HL-60 (cell line): Measurements from ENCODE around the gene OR2T10.

ENCODE experiments used
- DNase-seq, 2 experiments: peaks; one replicate each; pipeline ENCODE4 v3.0.0-alpha.2; 2010 to 2020; ENCODE audit warnings: low read depth in 1 of 2, low spot score in 1 of 2
- H3K27ac ChIP-seq: fragments of 250-450 bp; sonication (Bioruptor Pico); replicated peaks from 2 replicates; pipeline ENCODE4 v1.5.1; 2020; ENCODE audit warnings: mild to moderate bottlenecking, moderate library complexity
- H3K27me3 ChIP-seq: fragments of 250-450 bp; sonication (Bioruptor Pico); 2 replicates; pipeline ENCODE4 v1.5.1; 2021; ENCODE audit warnings: mild to moderate bottlenecking, moderate library complexity; ENCODE audit not compliant: insufficient read depth, poor library complexity, severe bottlenecking
- H3K4me3 ChIP-seq: replicated peaks from 2 replicates; pipeline ENCODE4 v1.5.1; 2011; ENCODE audit warnings: mild to moderate bottlenecking, control low read depth, low read length; ENCODE audit not compliant: insufficient read depth
- GABPA ChIP-seq: IDR thresholded peaks from 2 replicates; pipeline ENCODE4 v1.6.1; 2012; ENCODE audit warnings: low read depth
- POLR2AphosphoS5 ChIP-seq: IDR thresholded peaks from 2 replicates; pipeline ENCODE4 v1.6.1; 2012; ENCODE audit warnings: low read depth
- REST ChIP-seq: IDR thresholded peaks from 2 replicates; pipeline ENCODE4 v1.6.1; 2012; ENCODE audit warnings: low read depth; ENCODE audit not compliant: insufficient replicate concordance
- SPI1 ChIP-seq: IDR thresholded peaks from 2 replicates; pipeline ENCODE4 v1.6.1; 2012; ENCODE audit warnings: low read depth, mild to moderate bottlenecking, borderline replicate concordance
- TF ChIP-seq, protein P1 (sequence below): IDR thresholded peaks from one replicate; pipeline ENCODE4 v1.5.1; 2011; ENCODE audit warnings: low read length, control low read depth, inconsistent platforms; ENCODE audit not compliant: insufficient read depth

Gene OR2T10

GRCh38 chr1:248611883-248612414 is 14.4 kb upstream of the OR2T10 start:
- H3K27ac ChIP-seq: no peak overlapping the region
- H3K27me3 ChIP-seq: no peaks in the 10 kb centered on the region
- no peak for DNase-seq
- H3K4me3 ChIP-seq: no peak overlapping the region
- no peak for TF ChIP-seq SPI1
- TF ChIP-seq, protein P1, sequence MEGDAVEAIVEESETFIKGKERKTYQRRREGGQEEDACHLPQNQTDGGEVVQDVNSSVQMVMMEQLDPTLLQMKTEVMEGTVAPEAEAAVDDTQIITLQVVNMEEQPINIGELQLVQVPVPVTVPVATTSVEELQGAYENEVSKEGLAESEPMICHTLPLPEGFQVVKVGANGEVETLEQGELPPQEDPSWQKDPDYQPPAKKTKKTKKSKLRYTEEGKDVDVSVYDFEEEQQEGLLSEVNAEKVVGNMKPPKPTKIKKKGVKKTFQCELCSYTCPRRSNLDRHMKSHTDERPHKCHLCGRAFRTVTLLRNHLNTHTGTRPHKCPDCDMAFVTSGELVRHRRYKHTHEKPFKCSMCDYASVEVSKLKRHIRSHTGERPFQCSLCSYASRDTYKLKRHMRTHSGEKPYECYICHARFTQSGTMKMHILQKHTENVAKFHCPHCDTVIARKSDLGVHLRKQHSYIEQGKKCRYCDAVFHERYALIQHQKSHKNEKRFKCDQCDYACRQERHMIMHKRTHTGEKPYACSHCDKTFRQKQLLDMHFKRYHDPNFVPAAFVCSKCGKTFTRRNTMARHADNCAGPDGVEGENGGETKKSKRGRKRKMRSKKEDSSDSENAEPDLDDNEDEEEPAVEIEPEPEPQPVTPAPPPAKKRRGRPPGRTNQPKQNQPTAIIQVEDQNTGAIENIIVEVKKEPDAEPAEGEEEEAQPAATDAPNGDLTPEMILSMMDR: no peak
- TF ChIP-seq REST: no peak
- TF ChIP-seq GABPA: no peak
- TF ChIP-seq POLR2AphosphoS5: no peak

GRCh38 chr1:248610301-248610700 is 12.8 kb upstream of the OR2T10 start:
- DNase-seq: no peak
- Histone ChIP-seq H3K27me3 (no peaks in the 10 kb centered on the region), H3K27ac (no peak overlapping the region), H3K4me3 (no peak overlapping the region)
- TF ChIP-seq POLR2AphosphoS5 (no peak), REST (no peak), SPI1 (no peak), GABPA (no peak)
- TF ChIP-seq, protein P1: no peak

DNA sequence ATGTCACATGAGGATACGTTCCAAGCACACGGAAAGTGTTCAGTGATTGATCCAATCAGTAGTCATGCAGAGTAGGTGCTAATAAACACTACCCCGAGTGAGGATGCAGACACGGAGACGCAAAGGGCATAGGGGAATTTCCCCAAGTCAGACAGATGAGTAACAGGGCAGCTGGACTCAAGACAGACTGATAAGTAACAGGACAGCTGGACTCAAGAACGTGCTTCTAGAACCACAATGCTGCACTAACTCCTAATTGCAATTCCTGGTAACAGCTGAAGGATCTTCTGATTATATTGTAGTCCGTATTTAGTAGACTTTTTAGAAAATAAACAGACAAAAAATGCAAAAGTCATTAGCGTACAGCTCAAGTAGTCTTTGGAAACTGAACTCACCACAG is 1.9 kb upstream of the OR2T10 start:
- no peak overlapping the region for H3K27ac ChIP-seq
- H3K27me3 ChIP-seq: no peaks in the 10 kb centered on the region
- no peak overlapping the region for H3K4me3 ChIP-seq
- no peak for DNase-seq
- no peak for TF ChIP-seq POLR2AphosphoS5
- TF ChIP-seq REST: no peak
- TF ChIP-seq, protein P1: no peak
- no peak for TF ChIP-seq SPI1
- no peak for TF ChIP-seq GABPA
